ENCODE data around the gene ADAMTS17.

GRCh38 chr15:100170291-100171210, 171.2 kb downstream of the ADAMTS17 start:
- no peak for TF ChIP-seq CTCF (IDR thresholded peaks at IDR 0.05; ENCODE audit: borderline replicate concordance, extremely low read depth, low read length, poor library complexity, severe bottlenecking)
- TF ChIP-seq EZH2 (IDR thresholded peaks at IDR 0.05; ENCODE audit: borderline replicate concordance, low read depth, low read length, severe bottlenecking): no peak
